PC-3 (cell line): ENCODE results near the gene GLCE.

Experiments
- CTCF ChIP-seq: fragments of 300-600 bp; sonication (generic); conservative IDR thresholded peaks from 2 replicates; pipeline ENCODE4 v1.5.1; 2017; ENCODE audit warnings: antibody characterized with exemption, low read depth, mild to moderate bottlenecking, low read length
- EZH2 ChIP-seq: fragments of 300-600 bp; sonication (generic); IDR thresholded peaks from one replicate; pipeline ENCODE4 v1.6.1; 2017; ENCODE audit warnings: antibody characterized with exemption, mild to moderate bottlenecking, low read length; ENCODE audit not compliant: unreplicated experiment

- TF ChIP-seq EZH2 (no peak), CTCF (no peak)
Measured at GRCh38 chr15:69141833-69142232, 18.6 kb upstream of the GLCE start.
